ENCODE results near the gene NAP1L5.

- TF ChIP-seq CTCF (IDR thresholded peaks at IDR 0.05): no peak
- TF ChIP-seq POLR2AphosphoS5 (IDR thresholded peaks at IDR 0.05): no peak
- no peak for TF ChIP-seq POLR2A (IDR thresholded peaks at IDR 0.05)
Observed at GRCh38 chr4:88720451-88721428, 23.1 kb upstream of the NAP1L5 start.

All from stomach (tissue), 4 donors.